H1 (cell line): ENCODE measurements around the gene AOAH. TPM values are rescaled to one million over a fixed set of nuclear protein-coding genes. Genes with fewer than 3 reads are reported as not detected.

Source experiments
- CTCF ChIA-PET: fragments of 300-600 bp; sonication (Branson Sonifier 250); formaldehyde crosslinking; loops from one replicate; lab custom pipeline; 2021; ENCODE audit not compliant: partially characterized antibody; lab: Charles Lee
- POLR2A ChIA-PET: fragments of 300-600 bp; sonication (Branson Sonifier 250); formaldehyde crosslinking; loops from one replicate; lab custom pipeline; 2021; ENCODE audit warnings: inconsistent platforms; ENCODE audit not compliant: partially characterized antibody; lab: Charles Lee
- DNase-seq, 2 experiments: peaks; one replicate each; pipeline versions ENCODE4 v3.0.0 to v3.0.0-alpha.2; 2010 to 2022; ENCODE audit warnings: low spot score in 2 of 2, low read depth in 1 of 2, mixed read lengths in 1 of 2
- FAIRE-seq: peaks from 2 replicates; lab custom pipeline; 2011; peaks lifted over from hg19 to GRCh38; lab: Jason Lieb, UNC
- H2AFZ ChIP-seq: 2 replicates; pipeline ENCODE4 v1.8.1; 2012; ENCODE audit warnings: low read length, inconsistent platforms
- H2AK5ac ChIP-seq: 2 replicates; pipeline ENCODE4 v1.6.1; 2013; ENCODE audit warnings: low read depth, low read length
- H2BK120ac ChIP-seq: replicated peaks from 2 replicates; pipeline ENCODE3; 2013; ENCODE audit warnings: low read depth, low read length, inconsistent platforms
- H2BK12ac ChIP-seq: 2 replicates; pipeline ENCODE4 v1.6.1; 2013; ENCODE audit warnings: low read depth, low read length
- H2BK15ac ChIP-seq: 2 replicates; pipeline ENCODE4 v1.6.1; 2013; ENCODE audit warnings: low read length
- H2BK20ac ChIP-seq: 2 replicates; pipeline ENCODE4 v1.6.1; 2013; ENCODE audit warnings: low read length
- H2BK5ac ChIP-seq: 2 replicates; pipeline ENCODE4 v1.6.1; 2013; ENCODE audit warnings: low read depth, low read length
- H3K14ac ChIP-seq: 2 replicates; pipeline ENCODE4 v1.6.1; 2013; ENCODE audit warnings: inconsistent platforms; ENCODE audit not compliant: insufficient read length
- H3K18ac ChIP-seq: 2 replicates; pipeline ENCODE4 v1.6.1; 2013; ENCODE audit warnings: low read length; ENCODE audit errors: extremely low read depth
- H3K23ac ChIP-seq: 2 replicates; pipeline ENCODE4 v1.6.1; 2013; ENCODE audit warnings: inconsistent platforms; ENCODE audit not compliant: insufficient read length
- H3K23me2 ChIP-seq: 2 replicates; pipeline ENCODE4 v1.6.1; 2013; ENCODE audit warnings: low read depth, low read length
- H3K27ac ChIP-seq: 2 replicates; pipeline ENCODE4 v1.6.1; 2011; ENCODE audit warnings: low read depth, low read length, inconsistent platforms
- H3K27me3 ChIP-seq, 4 experiments: replicated peaks in 1 of 4; 1 replicate in 1 of 4; 2 replicates in 3 of 4; pipeline versions ENCODE4 v1.6.1 to v1.8.1; 2011 to 2013; ENCODE audit warnings: low read length in 3 of 4, mild to moderate bottlenecking in 3 of 4, inconsistent platforms in 2 of 4, mixed read lengths in 2 of 4, moderate library complexity in 1 of 4; ENCODE audit not compliant: control insufficient read depth in 3 of 4, insufficient read depth in 3 of 4; ENCODE audit errors: extremely low read depth in 1 of 4
- H3K36me3 ChIP-seq, 4 experiments: 2 replicates each; pipeline versions ENCODE4 v1.6.1 to v1.8.1; 2011 to 2013; ENCODE audit warnings: mild to moderate bottlenecking in 4 of 4, low read length in 3 of 4, moderate library complexity in 2 of 4, control low read depth in 1 of 4, inconsistent platforms in 1 of 4; ENCODE audit not compliant: insufficient read depth in 4 of 4, control insufficient read depth in 2 of 4
- H3K4ac ChIP-seq: replicated peaks from 2 replicates; pipeline ENCODE3; 2013; ENCODE audit warnings: low read length, low read depth, mixed read lengths, inconsistent platforms; ENCODE audit not compliant: insufficient read length
- H3K4me1 ChIP-seq, 4 experiments: replicated peaks in 1 of 4; 1 replicate in 1 of 4; 2 replicates in 3 of 4; pipeline versions ENCODE4 v1.6.1 to v1.8.1; 2011 to 2013; ENCODE audit warnings: low read length in 3 of 4, inconsistent platforms in 2 of 4, mixed read lengths in 1 of 4; ENCODE audit not compliant: insufficient read depth in 4 of 4, control insufficient read depth in 3 of 4
- H3K4me2 ChIP-seq, 2 experiments: 2 replicates each; pipeline versions ENCODE4 v1.6.1 to v1.8.1; 2011 to 2013; ENCODE audit warnings: low read depth in 2 of 2, low read length in 2 of 2, control low read depth in 1 of 2, inconsistent platforms in 1 of 2, mild to moderate bottlenecking in 1 of 2; ENCODE audit not compliant: insufficient read depth in 1 of 2
- H3K4me3 ChIP-seq, 4 experiments: fragments of 200-600, 300-600 bp in 1 of 4; sonication (generic), shearing (Covaris generic), sonication (Bioruptor Twin) in 1 of 4; 2 replicates each; pipeline versions ENCODE4 v1.5.1 to v1.8.1; 2011 to 2016; ENCODE audit warnings: low read length in 4 of 4, low read depth in 3 of 4, control low read depth in 2 of 4, inconsistent platforms in 2 of 4, mild to moderate bottlenecking in 2 of 4, mixed read lengths in 1 of 4, moderate library complexity in 1 of 4; ENCODE audit not compliant: insufficient read depth in 2 of 4; ENCODE audit errors: extremely low read depth in 1 of 4
- H3K56ac ChIP-seq: replicated peaks from 2 replicates; pipeline ENCODE3; 2013; ENCODE audit warnings: low read depth, mild to moderate bottlenecking, mixed read lengths, low read length, inconsistent platforms; ENCODE audit not compliant: insufficient read length
- H3K79me1 ChIP-seq: 2 replicates; pipeline ENCODE4 v1.6.1; 2013; ENCODE audit warnings: low read depth, low read length, control low read depth
- H3K79me2 ChIP-seq, 2 experiments: 2 replicates each; pipeline versions ENCODE4 v1.6.1 to v1.8.1; 2012 to 2013; ENCODE audit warnings: low read length in 2 of 2, mild to moderate bottlenecking in 2 of 2, inconsistent platforms in 1 of 2; ENCODE audit not compliant: insufficient read depth in 2 of 2, control insufficient read depth in 1 of 2
- H3K9ac ChIP-seq, 4 experiments: replicated peaks in 1 of 4; 1 replicate in 1 of 4; 2 replicates in 3 of 4; pipeline versions ENCODE4 v1.6.1 to v1.8.1; 2011 to 2013; ENCODE audit warnings: low read depth in 3 of 4, low read length in 3 of 4, control low read depth in 2 of 4, mild to moderate bottlenecking in 2 of 4, moderate library complexity in 2 of 4, inconsistent platforms in 1 of 4; ENCODE audit errors: extremely low read depth in 1 of 4
- H3K9me3 ChIP-seq, 2 experiments: 2 replicates each; pipeline versions ENCODE4 v1.6.1 to v1.8.1; 2012 to 2013; ENCODE audit warnings: mild to moderate bottlenecking in 2 of 2, moderate library complexity in 2 of 2, control low read depth in 1 of 2, inconsistent platforms in 1 of 2, low read depth in 1 of 2, low read length in 1 of 2, mixed read lengths in 1 of 2; ENCODE audit not compliant: insufficient read depth in 2 of 2
- H4K20me1 ChIP-seq, 2 experiments: replicated peaks in 1 of 2; 2 replicates each; pipeline versions ENCODE3 to v1.8.1; 2011 to 2013; ENCODE audit warnings: inconsistent platforms in 2 of 2, low read length in 2 of 2, mild to moderate bottlenecking in 1 of 2; ENCODE audit not compliant: insufficient read depth in 2 of 2, control insufficient read depth in 1 of 2
- H4K5ac ChIP-seq: 2 replicates; pipeline ENCODE4 v1.6.1; 2013; ENCODE audit warnings: low read length, low read depth, mixed read lengths, inconsistent platforms; ENCODE audit not compliant: insufficient read length
- H4K8ac ChIP-seq: 2 replicates; pipeline ENCODE4 v1.8.0; 2013; ENCODE audit warnings: mild to moderate bottlenecking, moderate library complexity, low read length, inconsistent platforms; ENCODE audit not compliant: insufficient read depth; ENCODE audit errors: extremely low read depth
- H4K91ac ChIP-seq: replicated peaks from 2 replicates; pipeline ENCODE3; 2013; ENCODE audit warnings: low read length, mixed read lengths, inconsistent platforms; ENCODE audit not compliant: insufficient read length
- CBX8 ChIP-seq: fragments of 300-800, 300-1000 bp; sonication (generic); IDR thresholded peaks from 2 replicates; pipeline ENCODE4 v1.7.1; 2016; ENCODE audit warnings: low read depth, low read length, borderline replicate concordance
- E2F6 ChIP-seq: IDR thresholded peaks from 2 replicates; pipeline ENCODE4 v1.6.1; 2012; ENCODE audit warnings: inconsistent platforms
- MAFK ChIP-seq: IDR thresholded peaks from 2 replicates; pipeline ENCODE4 v1.6.1; 2012; ENCODE audit warnings: low read depth, mild to moderate bottlenecking, improper control_type of control experiment, low read length
- NANOG ChIP-seq: IDR thresholded peaks from 2 replicates; pipeline ENCODE4 v1.6.1; 2011; ENCODE audit warnings: low read length, low read depth, mild to moderate bottlenecking, inconsistent platforms; ENCODE audit not compliant: insufficient read depth, poor library complexity, severe bottlenecking
- RBBP5 ChIP-seq: IDR thresholded peaks from 2 replicates; pipeline ENCODE4 v1.7.1; 2012; ENCODE audit warnings: low read depth, mild to moderate bottlenecking, inconsistent platforms, low read length, moderate library complexity, borderline replicate concordance
- SIRT6 ChIP-seq: IDR thresholded peaks from one replicate; pipeline ENCODE4 v1.7.1; 2012; ENCODE audit warnings: low read length, inconsistent platforms
- SIX5 ChIP-seq: IDR thresholded peaks from 2 replicates; pipeline ENCODE4 v1.6.1; 2011; ENCODE audit warnings: mild to moderate bottlenecking, low read depth, low read length
- SP2 ChIP-seq: IDR thresholded peaks from 2 replicates; pipeline ENCODE4 v1.6.1; 2012; ENCODE audit warnings: mild to moderate bottlenecking, low read length, inconsistent platforms
- SUZ12 ChIP-seq: fragments of 200-600 bp; sonication (generic); IDR thresholded peaks from 2 replicates; pipeline ENCODE4 v1.6.1; 2012; ENCODE audit warnings: mild to moderate bottlenecking, inconsistent platforms, low read length, moderate library complexity, mixed read lengths
- TAF7 ChIP-seq: optimal IDR thresholded peaks from 2 replicates; pipeline ENCODE3; 2011; ENCODE audit warnings: low read depth, mild to moderate bottlenecking, inconsistent platforms, low read length, moderate library complexity, borderline replicate concordance
- TBP ChIP-seq: IDR thresholded peaks from 2 replicates; pipeline ENCODE4 v1.6.1; 2011; ENCODE audit warnings: low read depth, low read length, improper control_type of control experiment
- WGBS, 2 experiments: shearing (Covaris generic) in 1 of 2; methylation state at CpG; one replicate each; pipeline versions ENCODE4 v1.1.6 to v1.1.7; 2013 to 2015; ENCODE audit warnings: low lambda C conversion rate in 2 of 2, mixed read lengths in 2 of 2, inconsistent platforms in 1 of 2, low coverage in 1 of 2, missing lambda C conversion rate in 1 of 2; ENCODE audit not compliant: insufficient replicate concordance in 2 of 2, insufficient coverage in 1 of 2, insufficient read length in 1 of 2; ENCODE audit errors: extremely low coverage in 1 of 2, missing lambda C conversion rate in 1 of 2; 5-methylcytosine and 5-hydroxymethylcytosine counted together
- polyA plus RNA-seq, 7 experiments: library from polyadenylated mRNA; depleted of rRNA in 3 of 7; stranded (reverse) in 5 of 7; unstranded in 2 of 7; fragments of >200 nt in 5 of 7; fragments of 200-250 nt in 2 of 7; gene quantifications; 1 replicate in 5 of 7; 2 replicates in 1 of 7; 4 replicates in 1 of 7; pipeline versions ENCODE4 v1.2.1 to v1.2.3, GENCODE V29; 2011 to 2013; ENCODE audit warnings: missing spikeins in 2 of 7, mixed read lengths in 2 of 7
- total RNA-seq: library from RNA; stranded (reverse); fragmentation: NEBNext Ultra II Directional; extraction: Animal tissue kit (Norgen Biotek cat#: 25700); gene quantifications from 2 replicates; pipeline ENCODE4 v1.2.1, GENCODE V29; 2021

AOAH gene
- total and polyA plus RNA-seq, 2 of the 8 experiments (the other 6 are each of a cell fraction or from before 2014, with no cell fraction given) = 0.08 TPM; not detected in 1

- H2BK5ac ChIP-seq = peak overlapping the region; percentile 62; the same call in 1 of the 2 replicates
- FAIRE-seq (peak; percentile 97), DNase-seq (no peak)
- peak overlapping the region; percentile 96; the same call in 1 of the 2 replicates for H2BK12ac ChIP-seq
- H3K79me2 ChIP-seq = no peaks in the 10 kb centered on the region
- H2BK20ac ChIP-seq = no peak overlapping the region; the same call in 1 of the 2 replicates
- no peaks in the 10 kb centered on the region for H3K79me1 ChIP-seq
- ChIA-PET CTCF (interaction anchor here (0.7 to 1.7 kb wide), 6 partner anchors 12 to 313 kb away, joined by 3 to 8 read pairs (median 4); no protein-coding TSS in a partner anchor), POLR2A (interaction anchor here (0.7 kb wide), 1 partner anchor 21 kb away, joined by 3 read pairs; no protein-coding TSS in a partner anchor)
- H3K4me1 ChIP-seq = peaks cover 6 to 26% (median 22%) of the 10 kb centered on the region in 4 experiments
- peak overlapping the region; percentile 65 for H4K91ac ChIP-seq
- no peaks in the 10 kb centered on the region for H3K23me2 ChIP-seq
- H2AK5ac ChIP-seq = no peak overlapping the region
- H3K14ac ChIP-seq = no peak overlapping the region
- H3K23ac ChIP-seq = no peak overlapping the region
- H3K9ac ChIP-seq = no peak overlapping the region
- 33% methylated on average over 11 of the region's 11 CpGs; no CpG with 5 or more reads in 1 of the 2 experiments for WGBS, 2 experiments
- H2BK120ac ChIP-seq = peak overlapping the region; percentile 58
- H3K4me2 ChIP-seq = peak overlapping the region; percentile 52 to 71
- H3K56ac ChIP-seq = no peak overlapping the region
- no peak overlapping the region for H2BK15ac ChIP-seq
- H3K27ac ChIP-seq = no peak overlapping the region; the same call in 1 of the 2 replicates
- H3K27me3 ChIP-seq = no peaks in the 10 kb centered on the region
- H3K4ac ChIP-seq = peak overlapping the region; percentile 10
- H2AFZ ChIP-seq = 0 out of 2 replicates have a peak overlapping the region, but pooled peaks have one; percentile 43
- no peak overlapping the region for H4K8ac ChIP-seq
- no peaks in the 10 kb centered on the region for H3K36me3 ChIP-seq
- H4K20me1 ChIP-seq = no peaks in the 10 kb centered on the region
- H3K9me3 ChIP-seq = no peaks in the 10 kb centered on the region
- peak overlapping the region; percentile 22 for H4K5ac ChIP-seq
- no peak overlapping the region; a peak in 1 of 8 replicates for H3K4me3 ChIP-seq
- H3K18ac ChIP-seq = peak overlapping the region; percentile 65
- no peak for TF ChIP-seq TAF7
- no peak for TF ChIP-seq CBX8
- peak; percentile 87 for TF ChIP-seq NANOG
- no peak for TF ChIP-seq SIRT6
- no peak for TF ChIP-seq SP2
- no peak for TF ChIP-seq SUZ12
- TF ChIP-seq TBP = no peak
- 0 out of 2 replicates have a peak, but pooled peaks have one; percentile 33 for TF ChIP-seq E2F6
- TF ChIP-seq RBBP5 = no peak
- no peak for TF ChIP-seq SIX5
- no peak for TF ChIP-seq MAFK
These were observed 70.5 kb downstream of the AOAH start for GRCh38 chr7:36653663-36654355.
